ENCODE measurements around the gene CCSER2. TPM values are rescaled to one million over a fixed set of nuclear protein-coding genes. Genes with fewer than 3 reads are reported as not detected.

Gene CCSER2
- total RNA-seq, 3 donors from 2014 or later: 49.8 to 61.2 (median 49.9) TPM

DNA sequence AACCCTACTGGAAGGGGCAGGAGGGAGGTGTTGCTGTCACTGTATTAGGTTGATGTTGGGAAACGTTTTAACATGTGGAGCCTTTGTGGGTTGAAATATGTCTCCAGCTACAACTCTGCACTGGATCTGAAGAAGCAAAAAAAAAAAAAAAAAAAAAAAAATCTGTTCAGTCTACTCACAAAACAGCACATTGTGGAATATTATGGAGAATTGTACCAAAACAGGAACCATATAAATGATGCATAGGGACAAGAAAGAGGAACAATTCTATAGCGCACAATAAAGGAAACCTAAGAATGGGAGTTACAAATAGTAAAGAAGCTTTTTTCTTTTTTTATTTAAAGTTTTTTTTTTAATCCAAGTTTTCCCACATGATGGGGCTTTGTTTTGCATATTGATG, 63.8 kb downstream of the CCSER2 start:
- Histone ChIP-seq H3K9me3 (no peaks in the 10 kb centered on the region), H3K27me3 (no peaks in the 10 kb centered on the region), H3K4me3 (no peak overlapping the region), H3K27ac (no peak overlapping the region), H3K4me1 (no peaks in the 10 kb centered on the region), H3K36me3 (no peaks in the 10 kb centered on the region)
- intact Hi-C loops (cut with DNase I; ENCODE audit: low total_unique reads): no loop called here
- TF ChIP-seq POLR2AphosphoS5 (IDR thresholded peaks at IDR 0.05) (no peak), CTCF (IDR thresholded peaks at IDR 0.05) (no peak), POLR2A (IDR thresholded peaks at IDR 0.05) (no peak)
- DNase-seq (ENCODE audit: low spot score in 2 of 2): no peak

- Histone ChIP-seq H3K36me3 (no peaks in the 10 kb centered on the region), H3K4me3 (no peak overlapping the region), H3K27ac (no peak overlapping the region), H3K9me3 (no peaks in the 10 kb centered on the region), H3K4me1 (no peaks in the 10 kb centered on the region), H3K27me3 (no peaks in the 10 kb centered on the region)
- no peak for TF ChIP-seq POLR2A (IDR thresholded peaks at IDR 0.05)
- no peak for TF ChIP-seq CTCF (IDR thresholded peaks at IDR 0.05)
- no peak for TF ChIP-seq POLR2AphosphoS5 (IDR thresholded peaks at IDR 0.05)
- DNase-seq (ENCODE audit: low spot score in 2 of 2): no peak
- intact Hi-C loops (cut with DNase I; ENCODE audit: low total_unique reads): no loop called here
Observed at GRCh38 chr10:84395581-84395980, 67.2 kb downstream of the CCSER2 start.

DNA sequence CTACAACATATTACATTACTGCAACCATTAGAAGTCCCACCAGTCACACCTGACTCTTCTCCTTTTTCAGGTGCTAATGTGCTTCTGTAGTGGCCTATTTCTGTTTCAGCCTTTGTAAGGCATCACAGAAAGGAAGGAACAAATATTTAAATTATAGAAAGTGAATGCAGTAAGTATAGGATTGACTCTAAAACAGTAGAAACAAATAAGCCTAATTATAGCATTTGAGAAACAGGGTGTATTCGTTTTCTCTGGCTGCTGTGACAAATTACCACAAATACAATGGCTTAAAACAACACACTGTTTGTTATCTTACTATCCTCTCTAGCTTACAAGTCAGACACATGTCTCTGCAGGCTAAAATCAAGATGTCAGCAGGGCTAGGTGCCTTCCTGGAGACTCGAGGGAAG, 69.4 kb downstream of the CCSER2 start:
- no peak for DNase-seq (ENCODE audit: low spot score in 2 of 2)
- TF ChIP-seq POLR2AphosphoS5 (IDR thresholded peaks at IDR 0.05) (no peak), CTCF (IDR thresholded peaks at IDR 0.05) (no peak), POLR2A (IDR thresholded peaks at IDR 0.05) (no peak)

DNA sequence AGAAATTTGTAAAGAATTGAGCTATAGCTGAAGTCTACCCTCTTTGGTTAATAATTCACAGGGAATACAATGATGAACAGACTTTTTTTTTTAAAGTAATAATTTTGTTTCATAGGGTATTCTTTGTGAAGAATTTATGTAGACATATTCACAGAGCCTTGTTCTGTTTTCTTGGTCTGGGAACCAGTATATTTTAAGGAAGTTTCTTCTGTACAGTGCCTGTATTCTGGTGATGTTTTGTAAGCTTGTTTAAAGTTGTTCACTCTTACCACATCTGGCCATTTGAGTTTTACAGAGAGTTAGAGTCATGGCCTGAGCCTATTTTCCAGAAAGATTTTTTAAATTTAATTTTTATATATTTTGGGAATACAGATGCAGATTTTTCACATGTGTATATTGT, 70.3 kb downstream of the CCSER2 start:
- Histone ChIP-seq H3K27me3 (no peaks in the 10 kb centered on the region), H3K4me3 (no peak overlapping the region), H3K9me3 (no peaks in the 10 kb centered on the region), H3K4me1 (peaks cover 0 to 2% of the 10 kb centered on the region in 2 donors), H3K36me3 (no peaks in the 10 kb centered on the region), H3K27ac (no peak overlapping the region)
- TF ChIP-seq CTCF (IDR thresholded peaks at IDR 0.05) (no peak), POLR2A (IDR thresholded peaks at IDR 0.05) (no peak), POLR2AphosphoS5 (IDR thresholded peaks at IDR 0.05) (no peak)
- no peak for DNase-seq (ENCODE audit: low spot score in 2 of 2)
- intact Hi-C loops (cut with DNase I; ENCODE audit: low total_unique reads): no loop called here

More for the DNA sequence above, 69.4 kb downstream of the CCSER2 start:
- H3K36me3 ChIP-seq: no peaks in the 10 kb centered on the region
- peaks cover 0 to 2% of the 10 kb centered on the region in 2 donors for H3K4me1 ChIP-seq
- H3K9me3 ChIP-seq: no peaks in the 10 kb centered on the region
- peak overlapping the region in 1 of 2 donors; percentile 19 for H3K27ac ChIP-seq
- H3K27me3 ChIP-seq: no peaks in the 10 kb centered on the region
- intact Hi-C loops (cut with DNase I; ENCODE audit: low total_unique reads): no loop called here
- no peak overlapping the region for H3K4me3 ChIP-seq

GRCh38 chr10:84401854-84402611, 73.6 kb downstream of the CCSER2 start:
- TF ChIP-seq CTCF (IDR thresholded peaks at IDR 0.05) (no peak), POLR2A (IDR thresholded peaks at IDR 0.05) (no peak), POLR2AphosphoS5 (IDR thresholded peaks at IDR 0.05) (no peak)
- intact Hi-C loops (cut with DNase I; ENCODE audit: low total_unique reads): no loop called here
- H3K27ac ChIP-seq: peak overlapping the region in 1 of 2 donors; percentile 10

More at GRCh38 chr10:84401854-84402611, 73.6 kb downstream of the CCSER2 start:
- Histone ChIP-seq H3K9me3 (no peaks in the 10 kb centered on the region), H3K4me1 (peaks cover 0 to 2% of the 10 kb centered on the region in 2 donors), H3K27me3 (no peaks in the 10 kb centered on the region), H3K36me3 (no peaks in the 10 kb centered on the region), H3K4me3 (peak overlapping the region in 1 of 3 donors; percentile 9)
- no peak for DNase-seq (ENCODE audit: low spot score in 2 of 2)

Data from breast epithelium (tissue), 4 donors.